OCI-LY3 (cell line): ENCODE data around the gene RNF11.

Experiments used
- H2AFZ ChIP-seq: fragments of 200-600, 300-600 bp; shearing (Covaris generic); 2 replicates; pipeline ENCODE4 v1.6.0; 2014; ENCODE audit warnings: antibody characterized with exemption, low read depth, low read length
- H3K27ac ChIP-seq: fragments of 200-600, 300-600 bp; sonication (generic); 2 replicates; pipeline ENCODE4 v1.5.1; 2014; ENCODE audit warnings: mild to moderate bottlenecking, low read length, moderate library complexity, mixed read lengths
- H3K27me3 ChIP-seq: fragments of 200-600, 300-600 bp; sonication (generic); 2 replicates; pipeline ENCODE4 v1.6.1; 2014; ENCODE audit warnings: low read depth, low read length, mixed read lengths
- H3K36me3 ChIP-seq: fragments of 200-600, 300-600 bp; sonication (generic); replicated peaks from 2 replicates; pipeline ENCODE3; 2014; ENCODE audit warnings: low read depth, low read length, mixed read lengths
- H3K4me1 ChIP-seq: fragments of 300-600, 200-600 bp; sonication (generic); 2 replicates; pipeline ENCODE4 v1.6.1; 2014; ENCODE audit warnings: low read length, mixed read lengths
- H3K4me2 ChIP-seq: fragments of 200-600, 300-600 bp; sonication (generic); 2 replicates; pipeline ENCODE4 v1.6.1; 2014; ENCODE audit warnings: low read length, mixed read lengths
- H3K4me3 ChIP-seq: fragments of 300-600, 200-600 bp; sonication (generic); 2 replicates; pipeline ENCODE4 v1.5.1; 2014; ENCODE audit warnings: antibody characterized with exemption, mild to moderate bottlenecking, low read length, moderate library complexity
- H3K79me2 ChIP-seq: fragments of 300-600, 200-600 bp; shearing (Covaris generic); 2 replicates; pipeline ENCODE4 v1.6.1; 2014; ENCODE audit warnings: mild to moderate bottlenecking, low read length, mixed read lengths
- H3K9ac ChIP-seq: fragments of 300-600, 200-600 bp; shearing (Covaris generic); 2 replicates; pipeline ENCODE4 v1.6.0; 2014; ENCODE audit warnings: mild to moderate bottlenecking, low read length, moderate library complexity
- H3K9me3 ChIP-seq: fragments of 200-600, 300-600 bp; shearing (Covaris generic); 2 replicates; pipeline ENCODE4 v1.6.1; 2014; ENCODE audit warnings: low read length, mixed read lengths; ENCODE audit not compliant: insufficient read depth
- H4K20me1 ChIP-seq: fragments of 200-600, 300-600 bp; sonication (generic); 2 replicates; pipeline ENCODE4 v1.6.1; 2016; ENCODE audit warnings: low read length, mixed read lengths; ENCODE audit not compliant: insufficient read depth
- EZH2phosphoT487 ChIP-seq: fragments of 200-600 bp; shearing (Covaris generic); IDR thresholded peaks from 2 replicates; pipeline ENCODE4 v1.6.1; 2018; ENCODE audit warnings: antibody characterized with exemption, mixed run types, low read depth
- TF ChIP-seq, protein P1 (sequence below): fragments of 200-600, 300-600 bp; sonication (generic); IDR thresholded peaks from 2 replicates; pipeline ENCODE4 v1.5.1; 2014; ENCODE audit warnings: antibody characterized with exemption, low read length, low read depth

The RNF11 gene

DNA sequence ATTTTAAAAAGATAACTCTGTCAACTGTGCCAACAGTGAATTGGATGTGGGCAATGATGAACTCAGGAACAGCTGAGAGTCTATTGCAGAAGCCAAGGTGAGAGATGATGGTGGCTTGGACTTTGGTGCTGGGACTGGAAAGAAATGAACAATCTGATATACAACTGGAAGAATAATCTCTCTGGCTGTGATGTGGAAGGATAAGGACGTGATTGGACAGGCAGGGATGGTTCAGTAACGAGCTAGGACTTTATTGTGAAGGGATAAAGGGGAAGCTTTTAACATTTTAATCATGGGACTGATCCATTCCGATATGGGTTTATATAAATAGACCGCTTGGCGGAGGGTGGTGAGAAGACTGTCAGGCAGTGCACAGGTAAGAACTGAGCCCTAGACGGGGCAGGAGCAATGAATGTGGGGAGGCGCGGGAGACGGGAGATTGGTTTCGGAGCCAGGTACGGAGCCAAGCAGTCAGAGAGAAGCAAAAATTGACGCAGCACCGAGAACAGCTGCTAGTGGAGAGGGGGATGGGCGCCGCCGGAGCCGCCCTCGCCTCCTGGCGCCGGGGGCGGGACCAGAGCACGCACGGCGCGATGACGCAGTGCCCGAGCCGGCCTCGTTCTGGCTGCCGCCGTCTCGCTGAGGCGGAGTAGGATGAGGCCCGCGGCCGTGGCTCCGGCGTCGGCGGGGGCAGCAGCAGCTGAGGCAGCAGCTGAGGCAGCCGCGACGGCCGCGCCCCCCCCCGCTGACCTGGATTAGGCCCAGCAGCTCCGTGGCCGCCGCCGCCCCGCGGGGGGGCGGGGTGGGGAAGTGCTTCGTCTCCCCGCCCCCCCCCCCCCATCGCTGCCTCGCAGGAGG lies at the start of gene RNF11:
TSS of gene RNF11 (plus strand) at position 601 of the 858 bp plus-strand sequence. CDS start 484 bp downstream, outside the sequence.
- H3K79me2 ChIP-seq = peaks cover 27% of the 10 kb centered on the region
- H3K9me3 ChIP-seq = no peaks in the 10 kb centered on the region
- no peaks in the 10 kb centered on the region for H3K36me3 ChIP-seq
- H3K27me3 ChIP-seq = peaks cover 9% of the 10 kb centered on the region
- H3K27ac ChIP-seq = no peak within 1 kb of the TSS
- peaks cover 14% of the 10 kb centered on the region for H4K20me1 ChIP-seq
- H3K4me1 ChIP-seq = peaks cover 23% of the 10 kb centered on the region
- peak within 1 kb of the TSS; percentile 95 for H3K4me3 ChIP-seq
- peak within 1 kb of the TSS; percentile 78 for H2AFZ ChIP-seq
- peak within 1 kb of the TSS; percentile 79 for H3K9ac ChIP-seq
- H3K4me2 ChIP-seq = peak within 1 kb of the TSS; percentile 92
- TF ChIP-seq, protein P1, sequence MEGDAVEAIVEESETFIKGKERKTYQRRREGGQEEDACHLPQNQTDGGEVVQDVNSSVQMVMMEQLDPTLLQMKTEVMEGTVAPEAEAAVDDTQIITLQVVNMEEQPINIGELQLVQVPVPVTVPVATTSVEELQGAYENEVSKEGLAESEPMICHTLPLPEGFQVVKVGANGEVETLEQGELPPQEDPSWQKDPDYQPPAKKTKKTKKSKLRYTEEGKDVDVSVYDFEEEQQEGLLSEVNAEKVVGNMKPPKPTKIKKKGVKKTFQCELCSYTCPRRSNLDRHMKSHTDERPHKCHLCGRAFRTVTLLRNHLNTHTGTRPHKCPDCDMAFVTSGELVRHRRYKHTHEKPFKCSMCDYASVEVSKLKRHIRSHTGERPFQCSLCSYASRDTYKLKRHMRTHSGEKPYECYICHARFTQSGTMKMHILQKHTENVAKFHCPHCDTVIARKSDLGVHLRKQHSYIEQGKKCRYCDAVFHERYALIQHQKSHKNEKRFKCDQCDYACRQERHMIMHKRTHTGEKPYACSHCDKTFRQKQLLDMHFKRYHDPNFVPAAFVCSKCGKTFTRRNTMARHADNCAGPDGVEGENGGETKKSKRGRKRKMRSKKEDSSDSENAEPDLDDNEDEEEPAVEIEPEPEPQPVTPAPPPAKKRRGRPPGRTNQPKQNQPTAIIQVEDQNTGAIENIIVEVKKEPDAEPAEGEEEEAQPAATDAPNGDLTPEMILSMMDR = no peak
- TF ChIP-seq EZH2phosphoT487 = no peak

GRCh38 chr1:51188230-51188629 lies 47.8 kb upstream of the RNF11 start:
- Histone ChIP-seq H3K4me1 (no peaks in the 10 kb centered on the region), H3K79me2 (no peaks in the 10 kb centered on the region), H3K4me2 (no peak overlapping the region), H3K4me3 (no peak overlapping the region), H3K27me3 (0 out of 2 replicates have a peak, but pooled peaks cover 4% of the 10 kb centered on the region), H3K27ac (no peak overlapping the region), H4K20me1 (no peaks in the 10 kb centered on the region), H3K9me3 (no peaks in the 10 kb centered on the region), H3K9ac (no peak overlapping the region), H2AFZ (no peak overlapping the region), H3K36me3 (no peaks in the 10 kb centered on the region)
- TF ChIP-seq EZH2phosphoT487 = no peak
- TF ChIP-seq, protein P1 = no peak

- Histone ChIP-seq H3K9ac (no peak overlapping the region), H4K20me1 (no peaks in the 10 kb centered on the region), H3K27ac (no peak overlapping the region), H3K79me2 (no peaks in the 10 kb centered on the region), H2AFZ (no peak overlapping the region), H3K27me3 (0 out of 2 replicates have a peak, but pooled peaks cover 4% of the 10 kb centered on the region), H3K36me3 (no peaks in the 10 kb centered on the region), H3K4me1 (no peaks in the 10 kb centered on the region), H3K4me3 (no peak overlapping the region), H3K9me3 (no peaks in the 10 kb centered on the region), H3K4me2 (no peak overlapping the region)
- TF ChIP-seq EZH2phosphoT487 = no peak
- TF ChIP-seq, protein P1 = peak; percentile 84
Observed at GRCh38 chr1:51189421-51190073, 46.5 kb upstream of the RNF11 start.

- Histone ChIP-seq H3K27me3 (0 out of 2 replicates have a peak, but pooled peaks cover 4% of the 10 kb centered on the region), H3K9me3 (no peaks in the 10 kb centered on the region), H3K4me1 (no peaks in the 10 kb centered on the region), H3K9ac (no peak overlapping the region), H4K20me1 (no peaks in the 10 kb centered on the region), H3K36me3 (no peaks in the 10 kb centered on the region), H3K27ac (no peak overlapping the region), H3K4me2 (no peak overlapping the region), H3K4me3 (no peak overlapping the region), H3K79me2 (no peaks in the 10 kb centered on the region), H2AFZ (no peak overlapping the region)
- no peak for TF ChIP-seq EZH2phosphoT487
- TF ChIP-seq, protein P1 = no peak
Observed at GRCh38 chr1:51190961-51191360, 45.1 kb upstream of the RNF11 start.
